ENCODE measurements around the gene LENG9. TPM values are rescaled to one million over a fixed set of nuclear protein-coding genes. Genes with fewer than 3 reads are reported as not detected.

Gene LENG9
- total and polyA plus RNA-seq, 2 of the 13 experiments (the other 11 are each of a cell fraction or from before 2014, with no cell fraction given) = 0.75 to 2.9 TPM

DNA sequence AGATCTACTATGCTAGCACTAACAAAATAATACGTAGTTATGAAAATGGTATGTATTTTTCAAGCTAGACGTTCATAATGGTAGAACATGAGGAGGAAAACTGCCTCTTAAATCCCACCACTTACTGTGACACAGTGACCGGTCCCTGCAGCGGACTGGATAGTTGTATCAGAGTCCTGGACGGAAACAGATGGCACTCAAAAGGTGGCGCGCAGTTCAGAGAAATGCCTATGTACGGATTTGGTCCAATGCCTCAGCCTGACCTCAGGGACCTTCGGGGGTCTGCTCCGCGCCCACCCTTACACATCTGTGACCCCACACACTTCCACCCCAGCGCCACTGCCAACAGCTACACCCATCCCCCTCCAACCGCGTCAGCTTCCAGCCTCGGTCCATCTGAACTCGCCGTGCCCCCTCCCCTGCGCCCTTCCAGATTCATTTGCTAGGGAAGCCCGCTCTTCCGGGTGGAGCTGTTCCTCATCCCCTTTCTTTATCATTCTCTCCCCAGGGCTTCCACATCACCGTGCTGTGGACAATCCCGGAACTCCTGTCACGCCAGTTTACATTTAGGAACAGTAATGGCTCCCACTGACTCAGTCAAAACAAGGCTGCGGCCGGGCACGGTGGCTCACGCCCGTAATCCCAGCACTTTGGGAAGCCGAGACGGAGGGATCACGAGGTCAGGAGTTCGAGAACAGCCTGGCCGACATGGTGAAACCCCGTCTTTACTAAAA lies 15.4 kb downstream of the LENG9 start (continued):
- TF ChIP-seq ZNF501 (CRISPR knock-in tag; IDR thresholded peaks at IDR 0.05) = peak; percentile 81
- no peak; the same call in 1 of the 2 replicates for TF ChIP-seq TBX2 (CRISPR knock-in tag; IDR thresholded peaks at IDR 0.05; ENCODE audit: borderline replicate concordance)
- TF ChIP-seq ATM (IDR thresholded peaks at IDR 0.05; ENCODE audit: borderline replicate concordance) = no peak
- TF ChIP-seq NFYC (CRISPR knock-in tag; IDR thresholded peaks at IDR 0.05) = no peak
- no peak for TF ChIP-seq GABPA (IDR thresholded peaks at IDR 0.05; ENCODE audit: low read depth, low read length)
- peak; percentile 62 for TF ChIP-seq GABPA (CRISPR knock-in tag; IDR thresholded peaks at IDR 0.05; ENCODE audit: low read depth)
- TF ChIP-seq PHF21A (CRISPR knock-in tag; IDR thresholded peaks at IDR 0.05) = 0 out of 2 replicates have a peak, but pooled peaks have one; percentile 27
- no peak for TF ChIP-seq KLF15 (CRISPR knock-in tag; IDR thresholded peaks at IDR 0.05; ENCODE audit: borderline replicate concordance)
- TF ChIP-seq ARNTL (CRISPR knock-in tag; IDR thresholded peaks at IDR 0.05) = 0 out of 2 replicates have a peak, but pooled peaks have one; percentile 16
- 0 out of 2 replicates have a peak, but pooled peaks have one; percentile 23 for TF ChIP-seq ZFP82 (CRISPR knock-in tag; IDR thresholded peaks at IDR 0.05; ENCODE audit: borderline replicate concordance)
- 0 out of 2 replicates have a peak, but pooled peaks have one; percentile 16 for TF ChIP-seq ZNF331 (CRISPR knock-in tag; IDR thresholded peaks at IDR 0.05)
- no peak for TF ChIP-seq TEAD2 (CRISPR knock-in tag; IDR thresholded peaks at IDR 0.05)
- TF ChIP-seq ZNF605 (CRISPR knock-in tag; IDR thresholded peaks at IDR 0.05) = peak; percentile 4; the same call in 1 of the 2 replicates
- peak; percentile 51; the same call in 1 of the 2 replicates for TF ChIP-seq TFAP4 (IDR thresholded peaks at IDR 0.05; ENCODE audit: borderline replicate concordance, low read depth)
- TF ChIP-seq GPN1 (CRISPR knock-in tag; IDR thresholded peaks at IDR 0.05; ENCODE audit: borderline replicate concordance) = no peak
- TF ChIP-seq, protein P1, sequence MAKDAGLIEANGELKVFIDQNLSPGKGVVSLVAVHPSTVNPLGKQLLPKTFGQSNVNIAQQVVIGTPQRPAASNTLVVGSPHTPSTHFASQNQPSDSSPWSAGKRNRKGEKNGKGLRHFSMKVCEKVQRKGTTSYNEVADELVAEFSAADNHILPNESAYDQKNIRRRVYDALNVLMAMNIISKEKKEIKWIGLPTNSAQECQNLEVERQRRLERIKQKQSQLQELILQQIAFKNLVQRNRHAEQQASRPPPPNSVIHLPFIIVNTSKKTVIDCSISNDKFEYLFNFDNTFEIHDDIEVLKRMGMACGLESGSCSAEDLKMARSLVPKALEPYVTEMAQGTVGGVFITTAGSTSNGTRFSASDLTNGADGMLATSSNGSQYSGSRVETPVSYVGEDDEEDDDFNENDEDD (CRISPR knock-in tag; IDR thresholded peaks at IDR 0.05; ENCODE audit: borderline replicate concordance) = peak; percentile 47; the same call in 1 of the 2 replicates
- TF ChIP-seq, protein P2, sequence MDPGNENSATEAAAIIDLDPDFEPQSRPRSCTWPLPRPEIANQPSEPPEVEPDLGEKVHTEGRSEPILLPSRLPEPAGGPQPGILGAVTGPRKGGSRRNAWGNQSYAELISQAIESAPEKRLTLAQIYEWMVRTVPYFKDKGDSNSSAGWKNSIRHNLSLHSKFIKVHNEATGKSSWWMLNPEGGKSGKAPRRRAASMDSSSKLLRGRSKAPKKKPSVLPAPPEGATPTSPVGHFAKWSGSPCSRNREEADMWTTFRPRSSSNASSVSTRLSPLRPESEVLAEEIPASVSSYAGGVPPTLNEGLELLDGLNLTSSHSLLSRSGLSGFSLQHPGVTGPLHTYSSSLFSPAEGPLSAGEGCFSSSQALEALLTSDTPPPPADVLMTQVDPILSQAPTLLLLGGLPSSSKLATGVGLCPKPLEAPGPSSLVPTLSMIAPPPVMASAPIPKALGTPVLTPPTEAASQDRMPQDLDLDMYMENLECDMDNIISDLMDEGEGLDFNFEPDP (CRISPR knock-in tag; conservative IDR thresholded peaks at IDR 0.05) = 0 out of 2 replicates have a peak, but pooled peaks have one; percentile 51
- TF ChIP-seq PAWR (CRISPR knock-in tag; IDR thresholded peaks at IDR 0.05; ENCODE audit: borderline replicate concordance) = no peak
- TF ChIP-seq ZNF12 (CRISPR knock-in tag; IDR thresholded peaks at IDR 0.05) = no peak
- TF ChIP-seq ZNF768 (CRISPR knock-in tag; IDR thresholded peaks at IDR 0.05) = no peak
- TF ChIP-seq ZFP37 (CRISPR knock-in tag; IDR thresholded peaks at IDR 0.05; ENCODE audit: borderline replicate concordance) = 0 out of 2 replicates have a peak, but pooled peaks have one; percentile 9
- TF ChIP-seq, protein P3, sequence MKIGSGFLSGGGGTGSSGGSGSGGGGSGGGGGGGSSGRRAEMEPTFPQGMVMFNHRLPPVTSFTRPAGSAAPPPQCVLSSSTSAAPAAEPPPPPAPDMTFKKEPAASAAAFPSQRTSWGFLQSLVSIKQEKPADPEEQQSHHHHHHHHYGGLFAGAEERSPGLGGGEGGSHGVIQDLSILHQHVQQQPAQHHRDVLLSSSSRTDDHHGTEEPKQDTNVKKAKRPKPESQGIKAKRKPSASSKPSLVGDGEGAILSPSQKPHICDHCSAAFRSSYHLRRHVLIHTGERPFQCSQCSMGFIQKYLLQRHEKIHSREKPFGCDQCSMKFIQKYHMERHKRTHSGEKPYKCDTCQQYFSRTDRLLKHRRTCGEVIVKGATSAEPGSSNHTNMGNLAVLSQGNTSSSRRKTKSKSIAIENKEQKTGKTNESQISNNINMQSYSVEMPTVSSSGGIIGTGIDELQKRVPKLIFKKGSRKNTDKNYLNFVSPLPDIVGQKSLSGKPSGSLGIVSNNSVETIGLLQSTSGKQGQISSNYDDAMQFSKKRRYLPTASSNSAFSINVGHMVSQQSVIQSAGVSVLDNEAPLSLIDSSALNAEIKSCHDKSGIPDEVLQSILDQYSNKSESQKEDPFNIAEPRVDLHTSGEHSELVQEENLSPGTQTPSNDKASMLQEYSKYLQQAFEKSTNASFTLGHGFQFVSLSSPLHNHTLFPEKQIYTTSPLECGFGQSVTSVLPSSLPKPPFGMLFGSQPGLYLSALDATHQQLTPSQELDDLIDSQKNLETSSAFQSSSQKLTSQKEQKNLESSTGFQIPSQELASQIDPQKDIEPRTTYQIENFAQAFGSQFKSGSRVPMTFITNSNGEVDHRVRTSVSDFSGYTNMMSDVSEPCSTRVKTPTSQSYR (CRISPR knock-in tag; IDR thresholded peaks at IDR 0.05; ENCODE audit: borderline replicate concordance) = peak; percentile 81
- no peak for TF ChIP-seq NR2C2 (CRISPR knock-in tag; IDR thresholded peaks at IDR 0.05; ENCODE audit: borderline replicate concordance)
- TF ChIP-seq RXRA (CRISPR knock-in tag; IDR thresholded peaks at IDR 0.05) = no peak
- no peak for TF ChIP-seq KLF16 (CRISPR knock-in tag; IDR thresholded peaks at IDR 0.05)

All from HepG2 (cell line).